Colonic mucosa (tissue), 4 donors: ENCODE data around the gene NKAIN2. TPM values are rescaled to one million over a fixed set of nuclear protein-coding genes. Genes with fewer than 3 reads are reported as not detected.
"Not testable (repeated sequence)": the region's sequence is repeated elsewhere in the genome, so short reads cannot be mapped to it uniquely, and the experiment has no call there.

Experiments used
- DNase-seq: peaks from one replicate; pipeline ENCODE4 v3.0.0-alpha.2; 2020
- H3K27ac ChIP-seq: fragments of 200-600 bp; one replicate; pipeline ENCODE4 v1.8.0; 2021
- H3K27me3 ChIP-seq: fragments of 200-600 bp; one replicate; pipeline ENCODE4 v1.8.0; 2021
- H3K36me3 ChIP-seq: fragments of 200-600 bp; one replicate; pipeline ENCODE4 v1.8.0; 2021
- H3K4me1 ChIP-seq: fragments of 200-600 bp; one replicate; pipeline ENCODE4 v1.8.0; 2021; ENCODE audit warnings: mild to moderate bottlenecking
- H3K4me3 ChIP-seq: fragments of 200-600 bp; one replicate; pipeline ENCODE4 v1.8.0; 2021
- H3K9ac ChIP-seq, 2 donors: one replicate each; pipeline ENCODE4 v1.7.0; 2013; ENCODE audit warnings: control low read depth in 2 of 2, low read depth in 2 of 2, low read length in 2 of 2
- H3K9me3 ChIP-seq: fragments of 200-600 bp; one replicate; pipeline ENCODE4 v1.8.0; 2021
- CTCF ChIP-seq: fragments of 200-600 bp; IDR thresholded peaks from one replicate; pipeline ENCODE4 v1.8.0; 2022; ENCODE audit warnings: antibody characterized with exemption, mild to moderate bottlenecking
- intact Hi-C: fragments of 100-400 bp; cut with DNase I; formaldehyde crosslinking; loops from one replicate; pipeline ENCODE4 v1.14.1; 2022
- total RNA-seq, 2 donors: library from RNA; stranded (reverse); fragmentation: NEBNext Ultra II Directional in 1 of 2; extraction: Animal tissue kit (Norgen Biotek cat#: 25700) in 1 of 2; gene quantifications; one replicate each; pipeline ENCODE4 v1.2.1, GENCODE V29; 2021
- donor health status: healthy.
- donor health status: DM: no; HTN: no; CAD: no.
- donor health status: DM: no; HTN: no; CAD: no.

Gene NKAIN2
- total RNA-seq, 2 donors from 2014 or later = 0.21 TPM; not detected in 1

GRCh38 chr6:124445581-124445980, 641.9 kb downstream of the NKAIN2 start:
- no peak for TF ChIP-seq CTCF
- no peaks in the 10 kb centered on the region for H3K9me3 ChIP-seq
- H3K9ac ChIP-seq = no peak overlapping the region
- no peak overlapping the region for H3K27ac ChIP-seq
- intact Hi-C loops = no loop called here
- no peaks in the 10 kb centered on the region for H3K4me1 ChIP-seq
- DNase-seq = no peak
- H3K27me3 ChIP-seq = no peaks in the 10 kb centered on the region
- no peak overlapping the region for H3K4me3 ChIP-seq
- H3K36me3 ChIP-seq = no peaks in the 10 kb centered on the region

GRCh38 chr6:124446961-124447360, 643.3 kb downstream of the NKAIN2 start:
- no peaks in the 10 kb centered on the region for H3K9me3 ChIP-seq
- no peaks in the 10 kb centered on the region for H3K27me3 ChIP-seq
- H3K4me3 ChIP-seq = no peak overlapping the region
- H3K4me1 ChIP-seq = no peaks in the 10 kb centered on the region
- no peak overlapping the region for H3K9ac ChIP-seq
- TF ChIP-seq CTCF = no peak
- no peak for DNase-seq
- no peak overlapping the region for H3K27ac ChIP-seq
- intact Hi-C loops = no loop called here
- H3K36me3 ChIP-seq = no peaks in the 10 kb centered on the region

GRCh38 chr6:124459268-124459667, 655.6 kb downstream of the NKAIN2 start:
- Histone ChIP-seq H3K27me3 (no peaks in the 10 kb centered on the region), H3K9me3 (no peaks in the 10 kb centered on the region), H3K9ac (no peak overlapping the region), H3K27ac (no peak overlapping the region), H3K4me3 (no peak overlapping the region), H3K4me1 (no peaks in the 10 kb centered on the region), H3K36me3 (no peaks in the 10 kb centered on the region)
- DNase-seq = no peak
- no peak for TF ChIP-seq CTCF
- intact Hi-C loops = no loop called here

- no peak overlapping the region for H3K27ac ChIP-seq
- no peak overlapping the region for H3K9ac ChIP-seq
- no peaks in the 10 kb centered on the region for H3K9me3 ChIP-seq
- H3K4me3 ChIP-seq = no peak overlapping the region
- intact Hi-C loops = no loop called here
- H3K36me3 ChIP-seq = no peaks in the 10 kb centered on the region
- H3K4me1 ChIP-seq = no peaks in the 10 kb centered on the region
- no peaks in the 10 kb centered on the region for H3K27me3 ChIP-seq
- DNase-seq = no peak
- TF ChIP-seq CTCF = no peak
These were observed 659.1 kb downstream of the NKAIN2 start for GRCh38 chr6:124462750-124463149.

GRCh38 chr6:124463271-124463670, 659.6 kb downstream of the NKAIN2 start:
- Histone ChIP-seq H3K4me1 (no peaks in the 10 kb centered on the region), H3K9me3 (no peaks in the 10 kb centered on the region), H3K27me3 (no peaks in the 10 kb centered on the region), H3K4me3 (no peak overlapping the region), H3K27ac (no peak overlapping the region), H3K9ac (no peak overlapping the region), H3K36me3 (no peaks in the 10 kb centered on the region)
- no peak for TF ChIP-seq CTCF
- intact Hi-C loops = no loop called here
- no peak for DNase-seq

GRCh38 chr6:124464600-124464999, 660.9 kb downstream of the NKAIN2 start:
- H3K4me1 ChIP-seq, H3K9me3 ChIP-seq, H3K27ac ChIP-seq, H3K9ac ChIP-seq, DNase-seq, H3K36me3 ChIP-seq, intact Hi-C loops, H3K4me3 ChIP-seq, H3K27me3 ChIP-seq: not testable (repeated sequence)
